Gastrocnemius medialis (tissue), 4 donors: Measurements from ENCODE around the gene TUBA3C. TPM values are rescaled to one million over a fixed set of nuclear protein-coding genes. Genes with fewer than 3 reads are reported as not detected.

ENCODE experiments used
- ATAC-seq, 2 donors: fragments of 150-250 bp; one replicate each; pipeline ENCODE4 v1.9.1; 2016
- DNase-seq, 2 donors: peaks; one replicate each; pipeline ENCODE4 v3.0.0-alpha.2; 2019
- H3K27ac ChIP-seq, 4 donors: fragments of 200-600 bp; sonication (generic); 1 replicate in 1 of 4; 2 replicates in 3 of 4; pipeline ENCODE4 v1.5.1; 2016 to 2018; ENCODE audit warnings: mild to moderate bottlenecking in 2 of 4, moderate library complexity in 1 of 4
- H3K27me3 ChIP-seq, 3 donors: fragments of 200-600 bp; sonication (generic) in 2 of 3; 1 replicate in 1 of 3; 2 replicates in 2 of 3; pipeline versions ENCODE4 v1.5.1 to v1.6.0; 2016 to 2019; ENCODE audit warnings: mild to moderate bottlenecking in 1 of 3, moderate library complexity in 1 of 3
- H3K36me3 ChIP-seq, 2 donors: fragments of 200-600 bp; sonication (generic) in 1 of 2; one replicate each; pipeline ENCODE4 v1.5.1; 2017 to 2018
- H3K4me1 ChIP-seq, 2 donors: fragments of 200-600 bp; sonication (generic) in 1 of 2; one replicate each; pipeline ENCODE4 v1.5.1; 2016 to 2017; ENCODE audit warnings: mild to moderate bottlenecking in 2 of 2
- H3K4me3 ChIP-seq, 4 donors: fragments of 200-600 bp; sonication (generic) in 3 of 4; 1 replicate in 1 of 4; 2 replicates in 3 of 4; pipeline ENCODE4 v1.5.1; 2016 to 2019; ENCODE audit warnings: mild to moderate bottlenecking in 2 of 4
- H3K9me3 ChIP-seq, 3 donors: fragments of 200-600 bp; sonication (generic) in 2 of 3; 1 replicate in 1 of 3; 2 replicates in 2 of 3; pipeline ENCODE4 v1.5.1; 2016 to 2019
- CTCF ChIP-seq, 5 experiments: fragments of 450-650 bp in 3 of 5; fragments of 200-600 bp in 2 of 5; sonication (generic) in 2 of 5; IDR thresholded peaks in 4 of 5; conservative IDR thresholded peaks in 1 of 5; 1 replicate in 4 of 5; 2 replicates in 1 of 5; pipeline ENCODE4 v1.5.1; 2016 to 2019; ENCODE audit warnings: antibody characterized with exemption in 5 of 5, mild to moderate bottlenecking in 3 of 5, moderate library complexity in 3 of 5
- POLR2A ChIP-seq, 2 donors: fragments of 450-650 bp; IDR thresholded peaks; one replicate each; pipeline ENCODE4 v1.6.1; 2017; ENCODE audit warnings: antibody characterized with exemption in 2 of 2, mild to moderate bottlenecking in 2 of 2, moderate library complexity in 2 of 2
- in situ Hi-C, 4 donors: fragments of 200-750 bp; cut with MboI; loops; one replicate each; pipeline versions ENCODE4 v1.15.0 to v1.8.0; 2017; ENCODE audit warnings: low sequenced_read_pairs in 4 of 4
- intact Hi-C: fragments of 100-400 bp; cut with DNase I; formaldehyde crosslinking; loops from one replicate; pipeline ENCODE4 v1.15.1; 2023; ENCODE audit warnings: low total_unique reads
- total RNA-seq, 4 donors: library from RNA; depleted of rRNA; stranded (reverse); fragments of >200 nt; gene quantifications; one replicate each; pipeline versions ENCODE4 v1.1.0 to v1.2.3, GENCODE V29; 2016

The TUBA3C gene
- total RNA-seq, 4 donors from 2014 or later: not detected

DNA sequence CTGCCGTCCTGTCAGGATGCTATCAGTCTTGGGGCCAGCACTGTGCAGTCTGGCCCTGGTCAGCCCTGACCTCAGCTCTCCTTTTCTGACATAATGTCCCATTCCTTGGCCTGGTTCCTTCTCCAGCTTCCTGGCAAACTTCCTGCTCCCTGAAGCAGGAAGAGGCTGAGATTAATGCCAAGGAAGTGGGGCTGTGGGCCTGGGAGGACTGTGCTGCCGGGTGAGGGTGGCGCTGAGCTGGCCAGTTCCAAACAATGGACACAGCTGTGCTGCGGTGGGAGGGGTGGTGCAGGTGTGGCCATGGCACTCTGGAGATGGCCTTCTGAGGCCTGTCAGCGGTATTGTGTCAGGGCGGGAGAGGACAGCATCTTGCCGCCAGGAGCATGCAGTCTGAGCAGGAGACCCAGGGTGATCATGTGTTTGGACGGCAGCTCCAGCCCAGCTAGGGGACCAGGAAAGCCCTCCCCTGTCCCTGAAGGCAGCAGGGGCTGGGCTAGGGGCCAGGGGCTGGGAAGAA, 30.9 kb downstream of the TUBA3C start:
- Histone ChIP-seq H3K9me3 (no peaks in the 10 kb centered on the region), H3K27ac (no peak overlapping the region), H3K4me1 (no peaks in the 10 kb centered on the region), H3K4me3 (no peak overlapping the region), H3K27me3 (no peaks in the 10 kb centered on the region), H3K36me3 (no peaks in the 10 kb centered on the region)
- DNase-seq (no peak), ATAC-seq (no peak)
- intact Hi-C loops: no loop called here
- TF ChIP-seq POLR2A (IDR thresholded peaks at IDR 0.05) (no peak), CTCF (IDR thresholded peaks at IDR 0.05 in 4 of 5, conservative IDR thresholded peaks at IDR 0.05 in 1 of 5) (no peak)
- in situ Hi-C loops: no loop called here

GRCh38 chr13:19150226-19150625, 31.4 kb downstream of the TUBA3C start:
- DNase-seq (no peak), ATAC-seq (no peak)
- Histone ChIP-seq H3K36me3 (no peaks in the 10 kb centered on the region), H3K4me3 (no peak overlapping the region), H3K27me3 (no peaks in the 10 kb centered on the region), H3K27ac (no peak overlapping the region), H3K4me1 (no peaks in the 10 kb centered on the region), H3K9me3 (no peaks in the 10 kb centered on the region)
- TF ChIP-seq POLR2A (IDR thresholded peaks at IDR 0.05): no peak
- TF ChIP-seq CTCF (IDR thresholded peaks at IDR 0.05 in 4 of 5, conservative IDR thresholded peaks at IDR 0.05 in 1 of 5): no peak
- intact Hi-C loops (no loop called here), in situ Hi-C loops (no loop called here)

DNA sequence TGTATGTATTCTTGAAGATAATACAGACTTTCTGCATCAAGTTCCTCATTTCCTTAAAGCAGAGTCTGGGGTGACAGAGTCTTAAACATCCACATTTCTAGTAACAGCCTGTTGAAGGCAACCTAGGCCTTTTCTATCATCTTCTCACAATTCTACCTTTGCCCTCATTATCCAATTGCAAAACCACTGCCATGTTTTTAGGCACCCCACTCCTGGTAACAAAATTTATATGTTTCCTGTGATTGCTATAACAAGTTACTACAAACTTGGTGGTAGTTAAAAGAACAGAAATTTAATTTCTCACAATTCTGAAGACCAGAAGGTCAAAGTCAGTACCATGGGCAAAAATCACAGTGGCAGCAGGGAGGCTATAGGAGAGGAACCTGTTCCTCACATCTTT, 33.1 kb downstream of the TUBA3C start:
- Histone ChIP-seq H3K4me1 (no peaks in the 10 kb centered on the region), H3K27me3 (no peaks in the 10 kb centered on the region), H3K9me3 (no peaks in the 10 kb centered on the region), H3K27ac (no peak overlapping the region), H3K4me3 (no peak overlapping the region), H3K36me3 (no peaks in the 10 kb centered on the region)
- in situ Hi-C loops: no loop called here
- TF ChIP-seq POLR2A (IDR thresholded peaks at IDR 0.05) (no peak), CTCF (IDR thresholded peaks at IDR 0.05 in 4 of 5, conservative IDR thresholded peaks at IDR 0.05 in 1 of 5) (no peak)
- DNase-seq (no peak), ATAC-seq (no peak)
- intact Hi-C loops: no loop called here
